Ramos (cell line): ENCODE measurements around the gene GSG1L.

ENCODE experiments used
- in situ Hi-C: fragments of 300-500 bp; cut with MboI; formaldehyde crosslinking; loops from one replicate; pipeline ENCODE4 v1.14.3; 2022; ENCODE audit warnings: low sequenced_read_pairs; ENCODE audit not compliant: unreplicated experiment

GSG1L gene

GRCh38 chr16:27768651-27769272 lies 294.8 kb downstream of the GSG1L start:
- in situ Hi-C loops: no loop called here

GRCh38 chr16:27767971-27768591 lies 295.4 kb downstream of the GSG1L start:
- in situ Hi-C loops: no loop called here

GRCh38 chr16:27767081-27767480 lies 296.4 kb downstream of the GSG1L start:
- in situ Hi-C loops: no loop called here

- in situ Hi-C loops: no loop called here
Measured at GRCh38 chr16:27766236-27766925, 297.1 kb downstream of the GSG1L start.

- in situ Hi-C loops: no loop called here
Measured at GRCh38 chr16:27764869-27765675, 298.4 kb downstream of the GSG1L start.

GRCh38 chr16:27764427-27764826 lies 299.1 kb downstream of the GSG1L start:
- in situ Hi-C loops: no loop called here

GRCh38 chr16:27762441-27762840 lies 301.1 kb downstream of the GSG1L start:
- in situ Hi-C loops: no loop called here

GRCh38 chr16:27761816-27762215 lies 301.7 kb downstream of the GSG1L start:
- in situ Hi-C loops: no loop called here

- in situ Hi-C loops: no loop called here
Measured at GRCh38 chr16:27760789-27761176, 302.7 kb downstream of the GSG1L start.

GRCh38 chr16:27759967-27760788 lies 303.3 kb downstream of the GSG1L start:
- in situ Hi-C loops: no loop called here

GRCh38 chr16:27759301-27759871 lies 304.1 kb downstream of the GSG1L start:
- in situ Hi-C loops: no loop called here

GRCh38 chr16:27758544-27758943 lies 305.0 kb downstream of the GSG1L start:
- in situ Hi-C loops: no loop called here

GRCh38 chr16:27756206-27756970 lies 307.1 kb downstream of the GSG1L start:
- in situ Hi-C loops: no loop called here

GRCh38 chr16:27754788-27755690 lies 308.5 kb downstream of the GSG1L start:
- in situ Hi-C loops: no loop called here

GRCh38 chr16:27753563-27753962 lies 310.0 kb downstream of the GSG1L start:
- in situ Hi-C loops: no loop called here

- in situ Hi-C loops: no loop called here
Measured at GRCh38 chr16:27752241-27752640, 311.3 kb downstream of the GSG1L start.

- in situ Hi-C loops: no loop called here
Measured at GRCh38 chr16:27751676-27752075, 311.8 kb downstream of the GSG1L start.

GRCh38 chr16:27751233-27751632 lies 312.3 kb downstream of the GSG1L start:
- in situ Hi-C loops: no loop called here
